ENCODE data around the gene KNCN. TPM values are rescaled to one million over a fixed set of nuclear protein-coding genes. Genes with fewer than 3 reads are reported as not detected.

KNCN gene
- total and polyA plus RNA-seq, 8 donors = not detected

- Histone ChIP-seq H3K4me1 (peaks cover 7 to 14% (median 9%) of the 10 kb centered on the region in 4 donors), H3K9me3 (no peaks in the 10 kb centered on the region), H3K27me3 (peaks cover 3 to 84% (median 53%) of the 10 kb centered on the region in 3 donors), H3K27ac (no peak overlapping the region), H3K36me3 (no peaks in the 10 kb centered on the region), H3K4me3 (no peak overlapping the region)
- DNase-seq = no peak
- TF ChIP-seq EP300 (IDR thresholded peaks at IDR 0.05) (no peak), CTCF (IDR thresholded peaks at IDR 0.05) (no peak), POLR2AphosphoS5 (IDR thresholded peaks at IDR 0.05) (no peak), POLR2A (IDR thresholded peaks at IDR 0.05) (no peak)
- intact Hi-C loops (cut with DNase I; ENCODE audit: low total_unique reads) = no loop called here
- WGBS, 5 donors = 57 to 82% (median 71%) methylated on average over 3 of the region's 3 CpGs
Observed at GRCh38 chr1:46545784-46546183, 5.7 kb downstream of the KNCN start.

GRCh38 chr1:46544561-46545240, 6.7 kb downstream of the KNCN start:
- no peak for DNase-seq
- TF ChIP-seq POLR2A (IDR thresholded peaks at IDR 0.05) = no peak
- TF ChIP-seq EP300 (IDR thresholded peaks at IDR 0.05) = no peak
- no peak for TF ChIP-seq CTCF (IDR thresholded peaks at IDR 0.05)
- TF ChIP-seq POLR2AphosphoS5 (IDR thresholded peaks at IDR 0.05) = no peak

GRCh38 chr1:46543761-46544560, 7.5 kb downstream of the KNCN start:
- Histone ChIP-seq H3K4me3 (peak overlapping the region in 1 of 4 donors; percentile 10), H3K4me1 (peaks cover 7 to 14% (median 9%) of the 10 kb centered on the region in 4 donors), H3K27ac (no peak overlapping the region), H3K27me3 (peaks cover 0 to 73% (median 46%) of the 10 kb centered on the region in 3 donors), H3K36me3 (no peaks in the 10 kb centered on the region), H3K9me3 (no peaks in the 10 kb centered on the region)
- no peak for DNase-seq
- TF ChIP-seq EP300 (IDR thresholded peaks at IDR 0.05) = no peak
- no peak for TF ChIP-seq POLR2AphosphoS5 (IDR thresholded peaks at IDR 0.05)
- no peak for TF ChIP-seq CTCF (IDR thresholded peaks at IDR 0.05)
- TF ChIP-seq POLR2A (IDR thresholded peaks at IDR 0.05) = no peak
- intact Hi-C loops (cut with DNase I; ENCODE audit: low total_unique reads) = no loop called here
- WGBS, 5 donors = 6 to 16% (median 11%) methylated on average over 37 to 58 of the region's 58 CpGs

More at GRCh38 chr1:46544561-46545240, 6.7 kb downstream of the KNCN start:
- Histone ChIP-seq H3K27me3 (peaks cover 3 to 79% (median 46%) of the 10 kb centered on the region in 3 donors), H3K9me3 (no peaks in the 10 kb centered on the region), H3K4me3 (no peak overlapping the region), H3K27ac (no peak overlapping the region), H3K4me1 (peaks cover 7 to 14% (median 9%) of the 10 kb centered on the region in 4 donors), H3K36me3 (no peaks in the 10 kb centered on the region)
- WGBS, 5 donors = 50 to 60% (median 59%) methylated on average over 5 of the region's 5 CpGs
- intact Hi-C loops (cut with DNase I; ENCODE audit: low total_unique reads) = no loop called here

GRCh38 chr1:46543382-46543760, 8.1 kb downstream of the KNCN start:
- H3K9me3 ChIP-seq = no peaks in the 10 kb centered on the region
- H3K4me3 ChIP-seq = no peak overlapping the region
- no peak for DNase-seq
- H3K4me1 ChIP-seq = peaks cover 7 to 14% (median 9%) of the 10 kb centered on the region in 4 donors
- TF ChIP-seq POLR2A (IDR thresholded peaks at IDR 0.05) (no peak), POLR2AphosphoS5 (IDR thresholded peaks at IDR 0.05) (no peak), CTCF (IDR thresholded peaks at IDR 0.05) (no peak), EP300 (IDR thresholded peaks at IDR 0.05) (no peak)
- no peaks in the 10 kb centered on the region for H3K36me3 ChIP-seq
- no peak overlapping the region for H3K27ac ChIP-seq
- WGBS, 5 donors = 40 to 57% (median 48%) methylated on average over 7 of the region's 7 CpGs
- intact Hi-C loops (cut with DNase I; ENCODE audit: low total_unique reads) = no loop called here
- peaks cover 0 to 78% (median 42%) of the 10 kb centered on the region in 3 donors for H3K27me3 ChIP-seq
